ENCODE measurements around the gene MYO3B. TPM values are rescaled to one million over a fixed set of nuclear protein-coding genes. Genes with fewer than 3 reads are reported as not detected.

The MYO3B gene
- total RNA-seq, 1 experiment from 2014 or later, result 0.52 TPM

- Histone ChIP-seq H3K27me3 (replicated peaks; ENCODE audit: insufficient read depth, low read depth, low read length, poor library complexity) (no peaks in the 10 kb centered on the region), H3K36me3 (ENCODE audit: insufficient read depth, low read length, poor library complexity, severe bottlenecking) (no peaks in the 10 kb centered on the region), H3K4me3 (ENCODE audit: low read depth, low read length, poor library complexity, severe bottlenecking) (peak overlapping the region; percentile 23), H3K9me3 (ENCODE audit: low read depth, low read length, poor library complexity, severe bottlenecking) (peaks cover 8% of the 10 kb centered on the region), H3K4me1 (ENCODE audit: insufficient read depth, low read length, poor library complexity, severe bottlenecking) (peaks cover 34% of the 10 kb centered on the region), H3K27ac (ENCODE audit: low read depth, low read length, poor library complexity, severe bottlenecking) (peak overlapping the region; percentile 90)
- peak; percentile 98 for DNase-seq (ENCODE audit: low spot score)
- intact Hi-C loops (cut with micrococcal nuclease; ENCODE audit: unreplicated experiment), result loop anchor here (2.0 kb wide), 1 partner anchor 66 kb away; no protein-coding TSS in a partner anchor
- ChIA-PET POLR2A (ENCODE audit: low non-redundant PET) (interaction anchor here (0.5 to 0.6 kb wide), 2 partner anchors 37 to 405 kb away, joined by 3 to 4 read pairs; no protein-coding TSS in a partner anchor), CTCF (interaction anchor here (0.6 to 0.9 kb wide), 3 partner anchors 64 to 703 kb away, joined by 4 to 5 read pairs (median 5); no protein-coding TSS in a partner anchor)
- TF ChIP-seq CTCF (conservative IDR thresholded peaks at IDR 0.05; ENCODE audit: low read depth, low read length) (peak; percentile 25; the same call in 1 of the 2 replicates), EZH2 (IDR thresholded peaks at IDR 0.05; ENCODE audit: borderline replicate concordance, low read depth, low read length, poor library complexity, severe bottlenecking) (no peak)
- no TSS peak for BruUV-seq (replicated peaks)
These were observed 22.8 kb upstream of the MYO3B start for GRCh38 chr2:170155022-170155722.

GRCh38 chr2:170155723-170156253 is 22.2 kb upstream of the MYO3B start:
- peak; percentile 65 for DNase-seq (ENCODE audit: low spot score)
- POLR2A ChIA-PET (ENCODE audit: low non-redundant PET), result interaction anchor here (0.5 to 0.6 kb wide), 2 partner anchors 36 to 405 kb away, joined by 3 to 4 read pairs; no protein-coding TSS in a partner anchor
- H3K4me1 ChIP-seq (ENCODE audit: insufficient read depth, low read length, poor library complexity, severe bottlenecking), result peaks cover 34% of the 10 kb centered on the region
- CTCF ChIA-PET, result interaction anchor here (0.9 kb wide), 1 partner anchor 63 kb away, joined by 5 read pairs; no protein-coding TSS in a partner anchor
- BruUV-seq (replicated peaks), result TSS peak; percentile 38
- no peaks in the 10 kb centered on the region for H3K36me3 ChIP-seq (ENCODE audit: insufficient read depth, low read length, poor library complexity, severe bottlenecking)
- peak overlapping the region; percentile 90 for H3K27ac ChIP-seq (ENCODE audit: low read depth, low read length, poor library complexity, severe bottlenecking)
- intact Hi-C loops (cut with micrococcal nuclease; ENCODE audit: unreplicated experiment), result loop anchor here (2.0 kb wide), 1 partner anchor 65 kb away; no protein-coding TSS in a partner anchor
- H3K27me3 ChIP-seq (replicated peaks; ENCODE audit: insufficient read depth, low read depth, low read length, poor library complexity), result no peaks in the 10 kb centered on the region
- peaks cover 8% of the 10 kb centered on the region for H3K9me3 ChIP-seq (ENCODE audit: low read depth, low read length, poor library complexity, severe bottlenecking)
- peak overlapping the region; percentile 23 for H3K4me3 ChIP-seq (ENCODE audit: low read depth, low read length, poor library complexity, severe bottlenecking)
- TF ChIP-seq EZH2 (IDR thresholded peaks at IDR 0.05; ENCODE audit: borderline replicate concordance, low read depth, low read length, poor library complexity, severe bottlenecking), result no peak
- TF ChIP-seq CTCF (conservative IDR thresholded peaks at IDR 0.05; ENCODE audit: low read depth, low read length), result no peak

GRCh38 chr2:170156592-170156991 is 21.4 kb upstream of the MYO3B start:
- H3K4me1 ChIP-seq (ENCODE audit: insufficient read depth, low read length, poor library complexity, severe bottlenecking), result peaks cover 40% of the 10 kb centered on the region
- H3K9me3 ChIP-seq (ENCODE audit: low read depth, low read length, poor library complexity, severe bottlenecking), result peaks cover 8% of the 10 kb centered on the region
- no peaks in the 10 kb centered on the region for H3K27me3 ChIP-seq (replicated peaks; ENCODE audit: insufficient read depth, low read depth, low read length, poor library complexity)
- H3K4me3 ChIP-seq (ENCODE audit: low read depth, low read length, poor library complexity, severe bottlenecking), result no peak overlapping the region
- intact Hi-C loops (cut with micrococcal nuclease; ENCODE audit: unreplicated experiment), result no loop called here
- BruUV-seq (replicated peaks), result no TSS peak
- ChIA-PET POLR2A (ENCODE audit: low non-redundant PET) (no interaction called here), CTCF (no interaction called here)
- peak overlapping the region; percentile 90 for H3K27ac ChIP-seq (ENCODE audit: low read depth, low read length, poor library complexity, severe bottlenecking)
- no peak for DNase-seq (ENCODE audit: low spot score)
- no peaks in the 10 kb centered on the region for H3K36me3 ChIP-seq (ENCODE audit: insufficient read depth, low read length, poor library complexity, severe bottlenecking)
- TF ChIP-seq EZH2 (IDR thresholded peaks at IDR 0.05; ENCODE audit: borderline replicate concordance, low read depth, low read length, poor library complexity, severe bottlenecking) (no peak), CTCF (conservative IDR thresholded peaks at IDR 0.05; ENCODE audit: low read depth, low read length) (no peak)
